GM18511 (cell line): ENCODE data around the gene TMC2.
"Not testable (repeated sequence)": the region's sequence is repeated elsewhere in the genome, so short reads cannot be mapped to it uniquely, and the experiment has no call there.

ENCODE experiments used
- ATAC-seq: cut with Tn5 transposase; IDR thresholded peaks from one replicate; pipeline ENCODE4 v1.9.1; 2021; ENCODE audit warnings: mild to moderate bottlenecking, moderate library complexity; ENCODE audit not compliant: unreplicated experiment

The TMC2 gene

DNA sequence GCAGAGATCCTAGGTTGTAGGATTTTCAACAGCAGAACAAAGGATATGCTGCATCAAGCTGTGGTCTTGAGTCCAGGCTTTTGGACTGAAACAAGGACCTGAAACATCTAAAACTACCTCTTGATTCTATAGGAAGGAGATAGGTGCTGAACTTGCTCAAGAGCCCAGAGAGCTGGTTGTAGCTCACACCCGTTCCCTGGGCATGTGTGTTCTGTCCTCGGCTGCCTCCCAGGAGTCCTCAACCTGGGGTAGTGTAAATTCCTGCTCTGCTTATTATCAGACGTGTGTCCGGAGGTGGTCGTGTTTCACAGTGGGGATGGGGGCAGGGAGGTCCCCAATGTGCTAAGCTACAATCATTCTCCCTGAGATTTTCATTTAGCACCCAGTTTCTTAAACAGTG, 120.9 kb downstream of the TMC2 start:
- no peak for ATAC-seq

GRCh38 chr20:2657674-2658073, 121.3 kb downstream of the TMC2 start:
- no peak for ATAC-seq

- ATAC-seq: no peak
Observed at GRCh38 chr20:2658414-2659354, 122.3 kb downstream of the TMC2 start.

DNA sequence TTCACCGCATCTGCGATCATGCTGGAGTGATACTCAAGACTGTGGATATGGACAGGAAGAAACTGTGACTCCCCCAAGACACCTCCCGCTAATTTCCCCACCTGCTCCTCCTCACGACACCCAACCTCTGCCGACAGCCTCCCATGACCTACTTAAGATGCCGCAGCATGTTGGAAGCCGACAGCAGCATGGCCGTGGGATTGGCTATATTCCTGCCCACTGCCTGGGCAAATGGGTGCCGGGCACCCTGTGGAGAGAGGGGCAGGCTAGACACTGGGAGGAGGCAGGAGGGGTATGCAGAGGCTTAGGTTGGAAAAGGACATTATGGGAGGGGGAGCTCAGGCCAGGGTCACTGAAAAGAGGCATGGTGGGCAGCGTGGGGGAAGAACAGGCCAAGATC, 123.2 kb downstream of the TMC2 start:
- no peak for ATAC-seq

DNA sequence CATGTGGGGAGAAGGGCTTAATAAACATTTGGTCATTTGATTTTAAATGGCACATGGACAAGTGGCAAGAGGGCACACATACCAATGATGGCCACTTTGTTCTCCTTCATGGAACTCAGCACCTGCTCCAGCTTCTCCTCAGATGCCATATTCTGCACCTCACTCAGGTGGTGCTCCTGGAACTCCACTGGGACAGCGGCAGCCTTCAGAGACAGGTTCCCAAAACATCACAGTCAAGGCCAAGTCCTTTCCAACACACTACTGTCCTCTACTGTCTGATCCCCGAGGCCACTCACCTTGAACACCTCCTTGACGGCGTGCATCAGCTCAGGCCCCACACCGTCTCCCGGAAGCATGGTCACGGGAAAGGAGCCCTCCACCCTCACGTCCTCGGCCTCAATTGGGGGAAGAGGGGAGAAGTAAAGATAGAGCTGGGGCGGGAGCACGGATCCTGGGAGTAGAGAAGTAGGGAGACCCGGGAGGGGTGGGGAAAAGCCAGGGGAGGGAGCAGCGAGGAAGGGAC, 127.1 kb downstream of the TMC2 start:
- no peak for ATAC-seq

- peak; percentile 98 for ATAC-seq
Observed at GRCh38 chr20:2663887-2664719, 127.7 kb downstream of the TMC2 start, which contains the start of gene IDH3B. Gene IDH3B (minus strand): TSS chr20:2664216. CDS start chr20:2664188, 28 bp downstream.

- ATAC-seq: no peak
Observed at GRCh38 chr20:2671977-2672376, 135.6 kb downstream of the TMC2 start.

- no peak for ATAC-seq
Observed at GRCh38 chr20:2672446-2672845, 136.1 kb downstream of the TMC2 start.

DNA sequence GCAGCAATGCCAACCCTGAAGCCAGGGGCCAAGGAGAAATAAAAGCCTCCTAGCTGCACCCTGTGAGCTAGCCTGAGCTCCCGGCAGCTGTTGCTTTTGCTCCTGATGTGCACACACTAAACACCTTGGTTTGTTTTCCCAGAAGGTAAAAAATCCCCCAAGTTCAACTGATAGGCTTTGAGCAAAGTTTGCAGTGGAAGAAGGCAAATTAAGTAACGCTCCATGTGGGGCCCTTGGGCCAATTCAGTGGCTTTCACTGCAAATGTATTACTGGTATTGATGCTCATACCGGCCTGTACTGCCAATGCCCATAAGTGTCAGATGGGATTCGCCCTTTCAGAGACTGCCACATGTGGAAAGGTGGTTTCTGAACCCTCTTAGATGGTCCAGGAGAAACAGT, 137.1 kb downstream of the TMC2 start:
- no peak for ATAC-seq

DNA sequence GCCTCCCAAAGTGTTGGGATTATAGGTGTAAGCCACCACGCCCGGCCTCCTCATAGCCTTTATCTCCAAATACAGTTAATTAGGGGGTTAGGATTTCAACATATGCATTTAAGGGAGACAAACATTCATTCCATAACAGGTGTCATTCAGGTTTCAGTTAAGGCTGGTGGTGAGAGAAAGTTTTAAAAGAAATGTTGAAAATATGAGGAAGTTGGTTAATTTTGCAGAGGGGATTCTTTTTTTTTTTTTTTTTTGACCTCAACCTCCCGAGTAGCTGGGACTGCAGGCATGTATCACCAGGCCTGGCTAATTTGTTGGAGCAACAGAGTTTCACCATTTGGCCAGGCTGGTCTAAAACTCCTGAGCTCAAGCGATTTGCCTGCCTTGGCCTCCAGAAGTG, 143.7 kb downstream of the TMC2 start:
- ATAC-seq: no peak

DNA sequence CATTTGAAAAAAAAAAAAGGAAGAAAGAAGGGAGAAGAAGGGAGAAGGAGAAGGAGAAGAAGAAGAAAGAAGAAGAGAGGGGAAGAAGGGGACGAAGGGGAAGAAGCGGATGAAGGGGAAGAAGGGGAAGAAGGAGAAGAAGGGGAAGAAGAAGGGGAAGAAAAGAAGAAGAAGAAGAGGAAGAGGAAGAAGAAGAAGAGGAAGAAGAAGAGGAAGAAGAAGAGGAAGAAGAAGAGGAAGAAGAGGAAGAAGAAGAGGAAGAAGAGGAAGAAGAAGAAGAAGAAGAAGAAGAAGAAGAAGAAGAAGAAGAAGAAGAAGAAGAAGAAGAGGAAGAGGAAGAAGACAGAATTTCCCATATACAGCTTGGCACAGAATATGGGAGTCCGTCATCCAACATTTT, 145.7 kb downstream of the TMC2 start:
- ATAC-seq: not testable (repeated sequence)

GRCh38 chr20:2684817-2685216, 148.4 kb downstream of the TMC2 start:
- not testable (repeated sequence) for ATAC-seq

DNA sequence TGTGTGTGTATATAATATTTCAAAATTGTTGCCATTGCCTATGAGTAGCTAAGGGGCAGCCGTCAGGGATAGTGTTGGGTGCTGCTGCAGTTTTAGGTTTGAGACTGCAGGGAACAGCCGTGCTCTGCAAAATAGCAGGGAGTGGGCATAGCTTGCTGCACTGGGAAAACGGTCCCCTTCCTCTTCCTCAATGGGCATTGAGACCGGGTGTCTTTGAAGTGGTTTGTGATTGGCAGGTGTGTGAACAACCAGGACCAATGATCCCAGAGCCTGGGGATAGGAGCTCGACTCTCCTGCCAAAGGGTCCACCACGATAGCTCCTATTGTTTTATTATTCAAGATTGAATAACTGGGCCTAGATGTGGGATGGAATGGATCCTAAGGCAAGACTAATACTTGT, 151.1 kb downstream of the TMC2 start:
- no peak for ATAC-seq

DNA sequence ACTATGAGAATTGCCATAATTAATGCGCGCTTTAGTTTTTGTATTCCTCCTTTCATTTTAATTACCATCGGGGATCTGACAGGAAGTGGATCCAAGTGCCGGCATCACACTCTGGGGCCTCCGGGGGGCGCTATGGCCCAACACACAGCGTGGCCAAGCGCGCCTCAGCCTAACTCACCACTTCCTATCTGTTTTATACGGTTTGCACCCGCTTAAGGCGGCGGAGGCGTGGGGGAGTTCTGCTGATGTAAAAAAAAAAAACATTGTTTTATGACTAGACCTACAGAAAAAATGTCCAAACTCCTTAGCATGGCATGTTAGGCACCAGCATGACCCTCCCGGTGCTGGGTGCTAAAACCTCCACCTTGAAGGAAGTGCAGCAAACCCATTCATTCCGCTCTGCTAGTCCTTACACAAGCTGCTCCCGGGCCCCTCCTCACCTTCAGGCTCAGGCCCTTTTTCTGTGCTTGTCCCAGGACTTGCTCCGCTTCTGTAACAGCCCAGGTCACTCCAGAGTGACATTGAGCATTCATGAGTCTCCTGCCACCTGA, 151.7 kb downstream of the TMC2 start:
- ATAC-seq: no peak

GRCh38 chr20:2690213-2690612, 153.8 kb downstream of the TMC2 start:
- ATAC-seq: no peak

DNA sequence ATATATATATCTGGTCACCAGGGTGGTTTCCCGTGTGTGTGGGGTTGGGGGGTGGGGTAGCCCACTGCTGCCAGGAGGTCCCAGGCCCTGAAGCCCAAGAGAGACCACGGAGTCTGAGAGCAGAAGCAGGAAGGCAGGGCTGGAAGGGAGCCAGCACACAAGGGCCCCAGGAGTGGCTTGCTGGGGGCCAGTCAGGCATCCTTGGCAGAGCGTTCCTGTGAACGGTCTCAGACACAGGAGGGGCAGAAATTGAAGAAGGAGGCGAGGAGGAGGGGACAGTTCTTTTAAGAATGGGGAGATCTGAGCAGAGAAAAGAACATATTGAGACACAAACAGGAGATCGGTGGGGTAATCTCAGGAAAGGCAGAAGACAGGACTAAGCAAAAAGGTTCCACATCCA, 154.3 kb downstream of the TMC2 start:
- no peak for ATAC-seq

- no peak for ATAC-seq
Observed at GRCh38 chr20:2691127-2691526, 154.8 kb downstream of the TMC2 start.
